HL-60 (cell line): ENCODE results near the gene TASP1.

Experiments
- GABPA ChIP-seq: IDR thresholded peaks from 2 replicates; pipeline ENCODE4 v1.6.1; 2012; ENCODE audit warnings: low read depth
- POLR2AphosphoS5 ChIP-seq: IDR thresholded peaks from 2 replicates; pipeline ENCODE4 v1.6.1; 2012; ENCODE audit warnings: low read depth
- SPI1 ChIP-seq: IDR thresholded peaks from 2 replicates; pipeline ENCODE4 v1.6.1; 2012; ENCODE audit warnings: low read depth, mild to moderate bottlenecking, borderline replicate concordance
- TF ChIP-seq, protein P1 (sequence below): IDR thresholded peaks from one replicate; pipeline ENCODE4 v1.5.1; 2011; ENCODE audit warnings: low read length, control low read depth, inconsistent platforms; ENCODE audit not compliant: insufficient read depth
- TF ChIP-seq, protein P2 (sequence below): IDR thresholded peaks from 2 replicates; pipeline ENCODE4 v1.6.1; 2012; ENCODE audit warnings: low read depth; ENCODE audit not compliant: insufficient replicate concordance

DNA sequence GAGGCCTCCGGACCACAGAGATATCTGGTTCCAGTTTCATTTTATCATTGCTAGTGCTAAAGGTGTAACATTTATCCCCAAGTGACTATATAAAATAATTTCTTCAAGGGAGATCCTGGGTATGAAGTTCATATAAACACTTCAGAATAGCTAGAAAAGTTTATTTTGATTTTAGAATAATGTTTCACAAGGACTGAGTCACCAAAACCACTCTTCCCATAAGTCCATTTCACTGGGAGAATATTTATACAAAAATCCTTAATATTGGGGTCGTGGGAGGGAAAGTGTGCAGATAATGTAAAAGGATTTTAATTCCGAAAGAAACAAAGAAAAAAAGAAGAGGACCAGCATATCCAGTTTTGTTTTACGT lies 289.5 kb downstream of the TASP1 start:
- TF ChIP-seq, protein P1, sequence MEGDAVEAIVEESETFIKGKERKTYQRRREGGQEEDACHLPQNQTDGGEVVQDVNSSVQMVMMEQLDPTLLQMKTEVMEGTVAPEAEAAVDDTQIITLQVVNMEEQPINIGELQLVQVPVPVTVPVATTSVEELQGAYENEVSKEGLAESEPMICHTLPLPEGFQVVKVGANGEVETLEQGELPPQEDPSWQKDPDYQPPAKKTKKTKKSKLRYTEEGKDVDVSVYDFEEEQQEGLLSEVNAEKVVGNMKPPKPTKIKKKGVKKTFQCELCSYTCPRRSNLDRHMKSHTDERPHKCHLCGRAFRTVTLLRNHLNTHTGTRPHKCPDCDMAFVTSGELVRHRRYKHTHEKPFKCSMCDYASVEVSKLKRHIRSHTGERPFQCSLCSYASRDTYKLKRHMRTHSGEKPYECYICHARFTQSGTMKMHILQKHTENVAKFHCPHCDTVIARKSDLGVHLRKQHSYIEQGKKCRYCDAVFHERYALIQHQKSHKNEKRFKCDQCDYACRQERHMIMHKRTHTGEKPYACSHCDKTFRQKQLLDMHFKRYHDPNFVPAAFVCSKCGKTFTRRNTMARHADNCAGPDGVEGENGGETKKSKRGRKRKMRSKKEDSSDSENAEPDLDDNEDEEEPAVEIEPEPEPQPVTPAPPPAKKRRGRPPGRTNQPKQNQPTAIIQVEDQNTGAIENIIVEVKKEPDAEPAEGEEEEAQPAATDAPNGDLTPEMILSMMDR = no peak
- TF ChIP-seq, protein P2, sequence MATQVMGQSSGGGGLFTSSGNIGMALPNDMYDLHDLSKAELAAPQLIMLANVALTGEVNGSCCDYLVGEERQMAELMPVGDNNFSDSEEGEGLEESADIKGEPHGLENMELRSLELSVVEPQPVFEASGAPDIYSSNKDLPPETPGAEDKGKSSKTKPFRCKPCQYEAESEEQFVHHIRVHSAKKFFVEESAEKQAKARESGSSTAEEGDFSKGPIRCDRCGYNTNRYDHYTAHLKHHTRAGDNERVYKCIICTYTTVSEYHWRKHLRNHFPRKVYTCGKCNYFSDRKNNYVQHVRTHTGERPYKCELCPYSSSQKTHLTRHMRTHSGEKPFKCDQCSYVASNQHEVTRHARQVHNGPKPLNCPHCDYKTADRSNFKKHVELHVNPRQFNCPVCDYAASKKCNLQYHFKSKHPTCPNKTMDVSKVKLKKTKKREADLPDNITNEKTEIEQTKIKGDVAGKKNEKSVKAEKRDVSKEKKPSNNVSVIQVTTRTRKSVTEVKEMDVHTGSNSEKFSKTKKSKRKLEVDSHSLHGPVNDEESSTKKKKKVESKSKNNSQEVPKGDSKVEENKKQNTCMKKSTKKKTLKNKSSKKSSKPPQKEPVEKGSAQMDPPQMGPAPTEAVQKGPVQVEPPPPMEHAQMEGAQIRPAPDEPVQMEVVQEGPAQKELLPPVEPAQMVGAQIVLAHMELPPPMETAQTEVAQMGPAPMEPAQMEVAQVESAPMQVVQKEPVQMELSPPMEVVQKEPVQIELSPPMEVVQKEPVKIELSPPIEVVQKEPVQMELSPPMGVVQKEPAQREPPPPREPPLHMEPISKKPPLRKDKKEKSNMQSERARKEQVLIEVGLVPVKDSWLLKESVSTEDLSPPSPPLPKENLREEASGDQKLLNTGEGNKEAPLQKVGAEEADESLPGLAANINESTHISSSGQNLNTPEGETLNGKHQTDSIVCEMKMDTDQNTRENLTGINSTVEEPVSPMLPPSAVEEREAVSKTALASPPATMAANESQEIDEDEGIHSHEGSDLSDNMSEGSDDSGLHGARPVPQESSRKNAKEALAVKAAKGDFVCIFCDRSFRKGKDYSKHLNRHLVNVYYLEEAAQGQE = no peak
- no peak for TF ChIP-seq GABPA
- TF ChIP-seq POLR2AphosphoS5 = no peak
- TF ChIP-seq SPI1 = no peak
